ENCODE measurements around the gene PDCD4. TPM values are rescaled to one million over a fixed set of nuclear protein-coding genes. Genes with fewer than 3 reads are reported as not detected.

PDCD4 gene
- total and polyA plus RNA-seq, 10 of the 15 experiments (the other 5 are each of a cell fraction or from before 2014, with no cell fraction given) = 101 to 372 (median 171) TPM

GRCh38 chr10:110918643-110919348 lies 47.1 kb downstream of the PDCD4 start, which contains the start of gene BBIP1:
Gene BBIP1 (minus strand): TSS chr10:110919180. CDS start chr10:110918157, 1,023 bp downstream.
- ChIA-PET RAD21 (ENCODE audit: unreplicated experiment) (interaction anchor here (0.8 to 4.5 kb wide), 40 partner anchors 9 to 680 kb away, joined by 3 to 33 read pairs (median 6); partner anchors contain the start of genes PDCD4 and SMNDC1), POLR2A (interaction anchor here (0.6 to 3.3 kb wide), 27 partner anchors 8 to 842 kb away, joined by 3 to 19 read pairs (median 5); no protein-coding TSS in a partner anchor), CTCF (interaction anchor here (0.6 to 4.1 kb wide), 8 partner anchors 22 to 304 kb away, joined by 3 to 27 read pairs (median 3); no protein-coding TSS in a partner anchor), SMC1A (ENCODE audit: uncharacterized antibody, unreplicated experiment) (interaction anchor here (1.0 to 6.4 kb wide), 28 partner anchors 8 to 614 kb away, joined by 3 to 48 read pairs (median 6); partner anchors contain the start of gene PDCD4)
- Histone ChIP-seq H3K4me2 (ENCODE audit: control insufficient read depth, insufficient read depth) (peak within 1 kb of the TSS; percentile 56), H3K79me2 (ENCODE audit: control insufficient read depth, insufficient read depth, low read length) (peaks cover 49% of the 10 kb centered on the region), H3K36me3 (ENCODE audit: control insufficient read depth in 2 of 2, insufficient read depth in 2 of 2, low read length in 1 of 2) (no peaks in the 10 kb centered on the region), H2AFZ (ENCODE audit: control insufficient read depth, low read depth, low read length) (peak within 1 kb of the TSS; percentile 78), H4K20me1 (ENCODE audit: control insufficient read depth, insufficient read depth) (no peaks in the 10 kb centered on the region), H3K9ac (ENCODE audit: control insufficient read depth, insufficient read depth, low read length) (peak within 1 kb of the TSS; percentile 84), H3K4me3 (peak within 1 kb of the TSS; percentile 71), H3K27me3 (replicated peaks in 1 of 2; ENCODE audit: control insufficient read depth in 2 of 2, insufficient read depth in 2 of 2, low read length in 1 of 2) (no peaks in the 10 kb centered on the region), H3K9me3 (replicated peaks; ENCODE audit: control insufficient read depth, insufficient read depth, low read length) (no peaks in the 10 kb centered on the region), H3K4me1 (ENCODE audit: control insufficient read depth, insufficient read depth, low read length) (peaks cover 7% of the 10 kb centered on the region; the same call in 1 of the 2 replicates), H3K27ac (ENCODE audit: control insufficient read depth, insufficient read depth) (peak within 1 kb of the TSS; percentile 96)
- in situ Hi-C loops (cut with MboI) = no loop called here
- 1% methylated on average over 40 of the region's 40 CpGs for WGBS (ENCODE audit: insufficient coverage, insufficient replicate concordance, low lambda C conversion rate, missing lambda C conversion rate)
- intact Hi-C loops (cut with micrococcal nuclease; ENCODE audit: unreplicated experiment) = loop anchor here (1.0 to 2.0 kb wide), 3 partner anchors 40 to 144 kb away; no protein-coding TSS in a partner anchor
- ATAC-seq (peak; percentile 86), FAIRE-seq (peak; percentile 89), DNase-seq (ENCODE audit: low read depth, low spot score) (peak; percentile 99)
- BruUV-seq (replicated peaks) = TSS peak; percentile 76
- 0 out of 2 replicates have a peak, but pooled peaks have one; percentile 10 for TF ChIP-seq TCF12 (IDR thresholded peaks at IDR 0.05; ENCODE audit: low read depth, low read length)
- TF ChIP-seq ZBTB4 (CRISPR knock-in tag; IDR thresholded peaks at IDR 0.05) = no peak; the same call in 1 of the 2 replicates
- TF ChIP-seq BCL3 (IDR thresholded peaks at IDR 0.05; ENCODE audit: borderline replicate concordance, insufficient read depth, low read depth, low read length, poor library complexity, severe bottlenecking) = no peak
- TF ChIP-seq PBX3 (IDR thresholded peaks at IDR 0.05; ENCODE audit: insufficient replicate concordance, low read depth, low read length) = peak; percentile 70
- TF ChIP-seq BCLAF1 (IDR thresholded peaks at IDR 0.05) = no peak
- peak; percentile 66 for TF ChIP-seq MXI1 (IDR thresholded peaks at IDR 0.05; ENCODE audit: low read depth, low read length)
- no peak; the same call in 1 of the 2 replicates for TF ChIP-seq MAX (IDR thresholded peaks at IDR 0.05; ENCODE audit: low read depth, low read length)
- no peak for TF ChIP-seq MYC (IDR thresholded peaks at IDR 0.05; ENCODE audit: insufficient read depth, insufficient read length, insufficient replicate concordance, low read length, severe bottlenecking)
- TF ChIP-seq ZNF274 (IDR thresholded peaks at IDR 0.05; ENCODE audit: insufficient read depth, insufficient read length) = no peak
- TF ChIP-seq SPI1 (IDR thresholded peaks at IDR 0.05; ENCODE audit: borderline replicate concordance, insufficient read depth, low read depth, low read length) = peak; percentile 79
- no peak for TF ChIP-seq TCF7 (IDR thresholded peaks at IDR 0.05; ENCODE audit: borderline replicate concordance)

Measured in GM12878 (cell line).